ENCODE measurements around the gene IFNL4. TPM values are rescaled to one million over a fixed set of nuclear protein-coding genes. Genes with fewer than 3 reads are reported as not detected.

The IFNL4 gene
- total and polyA plus RNA-seq, 2 of the 13 experiments (the other 11 are each of a cell fraction or from before 2014, with no cell fraction given): not detected

GRCh38 chr19:39276740-39277139 lies 28.1 kb upstream of the IFNL4 start:
- Histone ChIP-seq H3K27me3 (ENCODE audit: control insufficient read depth in 1 of 2, insufficient read depth in 2 of 2, low read length in 2 of 2) (no peaks in the 10 kb centered on the region; a peak in 1 of 5 replicates), H3K27ac (ENCODE audit: extremely low read length, insufficient read depth, low read length) (no peak overlapping the region), H3K79me2 (ENCODE audit: insufficient read depth, low read length) (no peaks in the 10 kb centered on the region), H3K36me3 (replicated peaks in 1 of 2; ENCODE audit: control insufficient read depth in 1 of 2, insufficient read depth in 2 of 2, low read length in 2 of 2) (no peaks in the 10 kb centered on the region), H3K9ac (ENCODE audit: insufficient read depth, low read depth, low read length) (no peak overlapping the region), H3K4me2 (ENCODE audit: low read depth, low read length) (no peak overlapping the region), H3K4me1 (ENCODE audit: insufficient read depth, low read length) (peaks cover 6% of the 10 kb centered on the region), H3K9me3 (ENCODE audit: low read length) (no peaks in the 10 kb centered on the region), H4K20me1 (ENCODE audit: insufficient read depth, low read length) (no peaks in the 10 kb centered on the region), H2AFZ (ENCODE audit: low read length) (no peak overlapping the region), H3K4me3 (replicated peaks in 1 of 3; ENCODE audit: insufficient read depth in 1 of 3, low read depth in 2 of 3, low read length in 3 of 3) (no peak overlapping the region)
- DNase-seq (ENCODE audit: low spot score) (no peak), ATAC-seq (no peak), FAIRE-seq (no peak)
- WGBS (ENCODE audit: low lambda C conversion rate): 54% methylated on average over 5 of the region's 5 CpGs
- in situ Hi-C loops (cut with HindIII; ENCODE audit: extremely low pct_ligation_motif_present, low pct_unique_long_range_greater_than_20kb): no loop called here
- CTCF ChIA-PET (ENCODE audit: low intra/inter-chr PET ratio, low total read pairs): no interaction called here
- BruUV-seq (replicated peaks): no TSS peak
- TF ChIP-seq SYNCRIP (IDR thresholded peaks at IDR 0.05; ENCODE audit: insufficient read depth, low read depth, low read length) (no peak), KLF12 (CRISPR knock-in tag; IDR thresholded peaks at IDR 0.05; ENCODE audit: borderline replicate concordance) (no peak)
- POLR2A ChIA-PET: no interaction called here
- intact Hi-C loops (cut with micrococcal nuclease; ENCODE audit: unreplicated experiment): no loop called here

DNA sequence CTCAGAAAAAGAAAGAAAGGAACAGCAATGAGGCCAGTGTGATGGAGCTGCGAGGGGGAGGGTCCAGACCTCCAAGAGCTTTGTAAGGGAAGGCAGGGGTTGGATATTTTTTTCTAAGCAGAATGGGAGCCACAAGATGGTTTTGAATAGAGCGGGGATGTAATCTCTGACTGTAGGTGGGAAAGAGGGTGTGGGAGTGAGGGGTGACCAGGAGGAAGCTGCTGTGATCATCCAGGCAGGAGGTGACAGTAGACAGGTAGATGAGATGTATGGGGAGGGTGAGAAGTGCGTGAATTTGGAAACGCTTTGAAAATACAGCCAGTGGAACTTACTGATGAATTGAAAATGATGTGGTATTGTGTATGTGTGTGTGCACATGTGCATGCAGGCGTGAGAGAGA lies 26.9 kb upstream of the IFNL4 start:
- H3K4me3 ChIP-seq (replicated peaks in 1 of 3; ENCODE audit: insufficient read depth in 1 of 3, low read depth in 2 of 3, low read length in 3 of 3): no peak overlapping the region
- CTCF ChIA-PET (ENCODE audit: low intra/inter-chr PET ratio, low total read pairs): no interaction called here
- no peaks in the 10 kb centered on the region for H4K20me1 ChIP-seq (ENCODE audit: insufficient read depth, low read length)
- POLR2A ChIA-PET: no interaction called here
- intact Hi-C loops (cut with micrococcal nuclease; ENCODE audit: unreplicated experiment): no loop called here
- H3K79me2 ChIP-seq (ENCODE audit: insufficient read depth, low read length): no peaks in the 10 kb centered on the region
- H3K9me3 ChIP-seq (ENCODE audit: low read length): no peaks in the 10 kb centered on the region
- no peak overlapping the region for H3K27ac ChIP-seq (ENCODE audit: extremely low read length, insufficient read depth, low read length)
- DNase-seq (ENCODE audit: low spot score) (no peak), FAIRE-seq (no peak), ATAC-seq (no peak)
- in situ Hi-C loops (cut with HindIII; ENCODE audit: extremely low pct_ligation_motif_present, low pct_unique_long_range_greater_than_20kb): no loop called here
- no TSS peak for BruUV-seq (replicated peaks)
- no peak overlapping the region for H3K4me2 ChIP-seq (ENCODE audit: low read depth, low read length)
- H3K4me1 ChIP-seq (ENCODE audit: insufficient read depth, low read length): peaks cover 6% of the 10 kb centered on the region
- H3K27me3 ChIP-seq (ENCODE audit: control insufficient read depth in 1 of 2, insufficient read depth in 2 of 2, low read length in 2 of 2): no peaks in the 10 kb centered on the region
- no peak overlapping the region for H2AFZ ChIP-seq (ENCODE audit: low read length)
- H3K9ac ChIP-seq (ENCODE audit: insufficient read depth, low read depth, low read length): no peak overlapping the region
- 62% methylated on average over 5 of the region's 5 CpGs for WGBS (ENCODE audit: low lambda C conversion rate)
- H3K36me3 ChIP-seq (replicated peaks in 1 of 2; ENCODE audit: control insufficient read depth in 1 of 2, insufficient read depth in 2 of 2, low read length in 2 of 2): no peaks in the 10 kb centered on the region
- TF ChIP-seq YEATS2 (CRISPR knock-in tag; IDR thresholded peaks at IDR 0.05; ENCODE audit: borderline replicate concordance) (no peak), HOXA3 (CRISPR knock-in tag; IDR thresholded peaks at IDR 0.05) (no peak), ZBTB34 (CRISPR knock-in tag; IDR thresholded peaks at IDR 0.05) (no peak), CREB1 (IDR thresholded peaks at IDR 0.05) (no peak), CREB1 (CRISPR knock-in tag; IDR thresholded peaks at IDR 0.05) (no peak), FOSL2 (CRISPR knock-in tag; IDR thresholded peaks at IDR 0.05) (no peak), ZIK1 (CRISPR knock-in tag; IDR thresholded peaks at IDR 0.05; ENCODE audit: borderline replicate concordance, low read depth) (no peak), PHF20 (CRISPR knock-in tag; IDR thresholded peaks at IDR 0.05) (no peak), PAF1 (CRISPR knock-in tag; IDR thresholded peaks at IDR 0.05) (no peak), CHCHD3 (CRISPR knock-in tag; IDR thresholded peaks at IDR 0.05) (no peak), ASH2L (IDR thresholded peaks at IDR 0.05; ENCODE audit: insufficient read length, low read depth, low read length) (no peak), AGO1 (IDR thresholded peaks at IDR 0.05; ENCODE audit: low read depth, low read length, poor library complexity, severe bottlenecking) (no peak)

All from HepG2 (cell line).